HCT116 (cell line): ENCODE results near the gene LURAP1L. TPM values are rescaled to one million over a fixed set of nuclear protein-coding genes. Genes with fewer than 3 reads are reported as not detected.

Source experiments
- ATAC-seq: fragments of 200-7000 bp; cut with Tn5 transposase; 2 replicates; pipeline ENCODE4 v1.9.1; 2020; ENCODE audit warnings: mild to moderate bottlenecking, moderate library complexity
- BruUV-seq: library from RNA; stranded (reverse); fragments of 400-500 nt; replicated peaks from 2 replicates; lab custom pipeline; 2021; lab: Mats Ljungman, UMichigan
- CTCF ChIA-PET: fragments of 300-600 bp; sonication (Branson Sonifier 250); formaldehyde crosslinking; loops from one replicate; lab custom pipeline; 2021; ENCODE audit warnings: antibody characterized with exemption; lab: Charles Lee
- POLR2A ChIA-PET: fragments of 300-600, 350-600 bp; sonication (Branson Sonifier 250); formaldehyde crosslinking; loops from one replicate; lab custom pipeline; 2021; ENCODE audit warnings: antibody characterized with exemption; lab: Charles Lee
- RAD21 ChIA-PET, 2 experiments: fragments of 300-600 bp; sonication (Branson Sonifier 250); formaldehyde crosslinking; loops; one replicate each; lab custom pipeline; 2023; ENCODE audit warnings: low total read pairs in 2 of 2; ENCODE audit not compliant: uncharacterized antibody in 2 of 2, unreplicated experiment in 2 of 2, low non-redundant PET in 1 of 2; lab: Charles Lee
- DNase-seq: peaks from one replicate; pipeline ENCODE4 v3.0.0-alpha.2; 2010; ENCODE audit warnings: low read depth, low spot score
- H2AFZ ChIP-seq: fragments of 200-600 bp; shearing (Covaris generic), sonication (generic); 2 replicates; pipeline ENCODE4 v1.6.1; 2017; ENCODE audit warnings: low read depth, mixed run types, mixed read lengths, antibody characterized with exemption, low read length; ENCODE audit not compliant: poor library complexity, severe bottlenecking
- H3K27ac ChIP-seq: 2 replicates; pipeline ENCODE4 v1.5.1; 2012; ENCODE audit warnings: low read depth, low read length
- H3K27me3 ChIP-seq: fragments of 200-600 bp; sonication (generic); 2 replicates; pipeline ENCODE4 v1.6.1; 2016; ENCODE audit warnings: mixed run types, low read length, mixed read lengths; ENCODE audit not compliant: insufficient read depth
- H3K36me3 ChIP-seq, 2 experiments: fragments of 200-500 bp in 1 of 2; fragments of 200-600 bp in 1 of 2; sonication (Bioruptor generic) in 1 of 2; sonication (generic) in 1 of 2; 2 replicates each; pipeline versions ENCODE4 v1.5.1 to v1.6.1; 2014 to 2016; ENCODE audit warnings: low read length in 2 of 2, inconsistent platforms in 1 of 2, mixed read lengths in 1 of 2, mixed run types in 1 of 2; ENCODE audit not compliant: insufficient read depth in 2 of 2, control insufficient read depth in 1 of 2
- H3K4me1 ChIP-seq, 2 experiments: fragments of 200-600 bp in 1 of 2; sonication (generic) in 1 of 2; 2 replicates each; pipeline versions ENCODE4 v1.5.1 to v1.6.1; 2012 to 2017; ENCODE audit warnings: low read length in 2 of 2, inconsistent platforms in 1 of 2, mild to moderate bottlenecking in 1 of 2, mixed read lengths in 1 of 2, mixed run types in 1 of 2, moderate library complexity in 1 of 2; ENCODE audit not compliant: insufficient read depth in 2 of 2, control insufficient read depth in 1 of 2
- H3K4me2 ChIP-seq: fragments of 200-600 bp; sonication (generic); 2 replicates; pipeline ENCODE4 v1.6.1; 2017; ENCODE audit warnings: mixed run types, low read length, mixed read lengths
- H3K4me3 ChIP-seq, 2 experiments: fragments of 200-600 bp in 1 of 2; sonication (generic) in 1 of 2; replicated peaks in 1 of 2; 2 replicates each; pipeline ENCODE4 v1.5.1; 2011 to 2016; ENCODE audit warnings: low read length in 2 of 2, control low read depth in 1 of 2, low read depth in 1 of 2, mild to moderate bottlenecking in 1 of 2, mixed read lengths in 1 of 2, mixed run types in 1 of 2
- H3K79me2 ChIP-seq: fragments of 200-600 bp; sonication (generic); 2 replicates; pipeline ENCODE4 v1.6.1; 2017; ENCODE audit warnings: mild to moderate bottlenecking, mixed run types, low read length, moderate library complexity, mixed read lengths; ENCODE audit not compliant: insufficient read depth
- H3K9ac ChIP-seq: fragments of 200-600 bp; sonication (generic); 2 replicates; pipeline ENCODE4 v1.6.1; 2016; ENCODE audit warnings: low read length, mixed read lengths
- H3K9me2 ChIP-seq: fragments of 200-600 bp; sonication (generic), shearing (Covaris generic); 2 replicates; pipeline ENCODE4 v1.6.1; 2017; ENCODE audit warnings: mixed run types, mild to moderate bottlenecking, moderate library complexity; ENCODE audit not compliant: insufficient read depth
- H3K9me3 ChIP-seq, 2 experiments: fragments of 200-500 bp in 1 of 2; fragments of 200-600 bp in 1 of 2; sonication (Bioruptor generic) in 1 of 2; sonication (generic) in 1 of 2; 2 replicates each; pipeline ENCODE4 v1.6.1; 2014 to 2017; ENCODE audit warnings: low read length in 2 of 2, mixed read lengths in 2 of 2, inconsistent platforms in 1 of 2, low read depth in 1 of 2, mild to moderate bottlenecking in 1 of 2, mixed run types in 1 of 2, moderate library complexity in 1 of 2; ENCODE audit not compliant: control insufficient read depth in 1 of 2, insufficient read depth in 1 of 2
- H4K20me1 ChIP-seq: fragments of 200-600 bp; sonication (generic), shearing (Covaris generic); 2 replicates; pipeline ENCODE4 v1.6.1; 2017; ENCODE audit warnings: mixed run types, mild to moderate bottlenecking, moderate library complexity; ENCODE audit not compliant: insufficient read depth
- ATF3 ChIP-seq: IDR thresholded peaks from 2 replicates; pipeline ENCODE4 v1.6.1; 2012
- CBX3 ChIP-seq: IDR thresholded peaks from 2 replicates; pipeline ENCODE4 v1.6.1; 2012; ENCODE audit warnings: low read depth
- CEBPB ChIP-seq: IDR thresholded peaks from 2 replicates; pipeline ENCODE4 v1.6.1; 2012; ENCODE audit warnings: low read depth
- EGR1 ChIP-seq: IDR thresholded peaks from 2 replicates; pipeline ENCODE4 v1.6.1; 2012; ENCODE audit warnings: low read depth
- EZH2 ChIP-seq: fragments of 200-600 bp; sonication (generic); IDR thresholded peaks from 2 replicates; pipeline ENCODE4 v1.6.1; 2017; ENCODE audit warnings: antibody characterized with exemption, mixed run types
- EZH2phosphoT487 ChIP-seq: fragments of 200-600 bp; IDR thresholded peaks from 2 replicates; pipeline ENCODE4 v1.6.1; 2018; ENCODE audit warnings: antibody characterized with exemption, borderline replicate concordance
- FOSL1 ChIP-seq: IDR thresholded peaks from 2 replicates; pipeline ENCODE4 v1.6.1; 2012; ENCODE audit warnings: low read depth
- JUND ChIP-seq: IDR thresholded peaks from 2 replicates; pipeline ENCODE4 v1.6.1; 2012
- POLR2A ChIP-seq: IDR thresholded peaks from 2 replicates; pipeline ENCODE4 v1.7.0; 2011; ENCODE audit warnings: borderline replicate concordance; ENCODE audit not compliant: insufficient read depth, insufficient read length; ENCODE audit errors: extremely low read depth
- REST ChIP-seq: IDR thresholded peaks from 2 replicates; pipeline ENCODE4 v1.6.1; 2012; ENCODE audit warnings: low read depth
- SIN3A ChIP-seq: IDR thresholded peaks from 2 replicates; pipeline ENCODE4 v1.6.1; 2012; ENCODE audit warnings: low read depth
- SP1 ChIP-seq: IDR thresholded peaks from 2 replicates; pipeline ENCODE4 v1.6.1; 2012; ENCODE audit warnings: low read depth
- SRF ChIP-seq: IDR thresholded peaks from 2 replicates; pipeline ENCODE4 v1.6.1; 2012; ENCODE audit warnings: low read depth
- TCF7L2 ChIP-seq: IDR thresholded peaks from 2 replicates; pipeline ENCODE4 v1.7.0; 2011; ENCODE audit warnings: borderline replicate concordance, inconsistent platforms; ENCODE audit not compliant: insufficient read depth, insufficient read length; ENCODE audit errors: extremely low read depth
- YY1 ChIP-seq: IDR thresholded peaks from 2 replicates; pipeline ENCODE4 v1.6.1; 2011; ENCODE audit warnings: low read length, low read depth, moderate library complexity, mild to moderate bottlenecking; ENCODE audit not compliant: insufficient replicate concordance; ENCODE audit errors: extremely low read depth
- ZFX ChIP-seq: fragments of 450-650 bp; IDR thresholded peaks from 2 replicates; pipeline ENCODE4 v1.6.1; 2017
- intact Hi-C: fragments of 100-400 bp; cut with micrococcal nuclease; formaldehyde crosslinking; loops from 2 replicates; pipeline ENCODE4 v1.10.0; 2022
- total RNA-seq: library from RNA; stranded (reverse); gene quantifications from one replicate; pipeline ENCODE4 v1.2.1, GENCODE V29; 2021; ENCODE audit not compliant: unreplicated experiment
- TF ChIP-seq, protein P1 (sequence below): IDR thresholded peaks from 2 replicates; pipeline ENCODE4 v1.6.1; 2011; ENCODE audit warnings: mild to moderate bottlenecking, low read length, moderate library complexity; ENCODE audit not compliant: insufficient replicate concordance; ENCODE audit errors: extremely low read depth
- TF ChIP-seq, protein P2 (sequence below): IDR thresholded peaks from 2 replicates; pipeline ENCODE4 v1.6.1; 2012
- TF ChIP-seq, protein P3 (sequence below), 3 experiments: fragments of 200-600 bp in 1 of 3; sonication (generic) in 1 of 3; IDR thresholded peaks in 2 of 3; conservative IDR thresholded peaks in 1 of 3; 2 replicates each; pipeline ENCODE4 v1.5.1; 2012 to 2017; ENCODE audit warnings: low read depth in 2 of 3, low read length in 2 of 3, antibody characterized with exemption in 1 of 3, borderline replicate concordance in 1 of 3, control low read depth in 1 of 3, mild to moderate bottlenecking in 1 of 3, mixed read lengths in 1 of 3, mixed run types in 1 of 3, moderate library complexity in 1 of 3; ENCODE audit not compliant: insufficient read depth in 1 of 3

The LURAP1L gene
- total RNA-seq, 1 experiment from 2014 or later = 13.3 TPM

- Histone ChIP-seq H3K27me3 (no peaks in the 10 kb centered on the region), H3K4me1 (peaks cover 2 to 11% of the 10 kb centered on the region in 2 experiments; a peak in 2 of 4 replicates), H3K4me3 (no peak overlapping the region), H3K9ac (no peak overlapping the region), H4K20me1 (no peaks in the 10 kb centered on the region), H3K36me3 (no peaks in the 10 kb centered on the region)
- ATAC-seq = no peak
- RAD21 ChIA-PET = no interaction called here
- no peak for DNase-seq
- POLR2A ChIA-PET = no interaction called here
- CTCF ChIA-PET = no interaction called here
- TF ChIP-seq SIN3A (no peak), JUND (no peak), EGR1 (no peak), CEBPB (no peak), ATF3 (no peak), EZH2phosphoT487 (no peak), SRF (no peak), REST (no peak), YY1 (no peak), EZH2 (no peak), POLR2A (no peak), TCF7L2 (no peak), CBX3 (no peak), FOSL1 (no peak), ZFX (no peak), SP1 (no peak)
- TF ChIP-seq, protein P1, sequence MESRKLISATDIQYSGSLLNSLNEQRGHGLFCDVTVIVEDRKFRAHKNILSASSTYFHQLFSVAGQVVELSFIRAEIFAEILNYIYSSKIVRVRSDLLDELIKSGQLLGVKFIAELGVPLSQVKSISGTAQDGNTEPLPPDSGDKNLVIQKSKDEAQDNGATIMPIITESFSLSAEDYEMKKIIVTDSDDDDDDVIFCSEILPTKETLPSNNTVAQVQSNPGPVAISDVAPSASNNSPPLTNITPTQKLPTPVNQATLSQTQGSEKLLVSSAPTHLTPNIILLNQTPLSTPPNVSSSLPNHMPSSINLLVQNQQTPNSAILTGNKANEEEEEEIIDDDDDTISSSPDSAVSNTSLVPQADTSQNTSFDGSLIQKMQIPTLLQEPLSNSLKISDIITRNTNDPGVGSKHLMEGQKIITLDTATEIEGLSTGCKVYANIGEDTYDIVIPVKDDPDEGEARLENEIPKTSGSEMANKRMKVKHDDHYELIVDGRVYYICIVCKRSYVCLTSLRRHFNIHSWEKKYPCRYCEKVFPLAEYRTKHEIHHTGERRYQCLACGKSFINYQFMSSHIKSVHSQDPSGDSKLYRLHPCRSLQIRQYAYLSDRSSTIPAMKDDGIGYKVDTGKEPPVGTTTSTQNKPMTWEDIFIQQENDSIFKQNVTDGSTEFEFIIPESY = no peak
- TF ChIP-seq, protein P2, sequence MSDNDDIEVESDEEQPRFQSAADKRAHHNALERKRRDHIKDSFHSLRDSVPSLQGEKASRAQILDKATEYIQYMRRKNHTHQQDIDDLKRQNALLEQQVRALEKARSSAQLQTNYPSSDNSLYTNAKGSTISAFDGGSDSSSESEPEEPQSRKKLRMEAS = no peak
- TF ChIP-seq, protein P3, sequence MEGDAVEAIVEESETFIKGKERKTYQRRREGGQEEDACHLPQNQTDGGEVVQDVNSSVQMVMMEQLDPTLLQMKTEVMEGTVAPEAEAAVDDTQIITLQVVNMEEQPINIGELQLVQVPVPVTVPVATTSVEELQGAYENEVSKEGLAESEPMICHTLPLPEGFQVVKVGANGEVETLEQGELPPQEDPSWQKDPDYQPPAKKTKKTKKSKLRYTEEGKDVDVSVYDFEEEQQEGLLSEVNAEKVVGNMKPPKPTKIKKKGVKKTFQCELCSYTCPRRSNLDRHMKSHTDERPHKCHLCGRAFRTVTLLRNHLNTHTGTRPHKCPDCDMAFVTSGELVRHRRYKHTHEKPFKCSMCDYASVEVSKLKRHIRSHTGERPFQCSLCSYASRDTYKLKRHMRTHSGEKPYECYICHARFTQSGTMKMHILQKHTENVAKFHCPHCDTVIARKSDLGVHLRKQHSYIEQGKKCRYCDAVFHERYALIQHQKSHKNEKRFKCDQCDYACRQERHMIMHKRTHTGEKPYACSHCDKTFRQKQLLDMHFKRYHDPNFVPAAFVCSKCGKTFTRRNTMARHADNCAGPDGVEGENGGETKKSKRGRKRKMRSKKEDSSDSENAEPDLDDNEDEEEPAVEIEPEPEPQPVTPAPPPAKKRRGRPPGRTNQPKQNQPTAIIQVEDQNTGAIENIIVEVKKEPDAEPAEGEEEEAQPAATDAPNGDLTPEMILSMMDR (IDR thresholded peaks at IDR 0.05 in 2 of 3, conservative IDR thresholded peaks at IDR 0.05 in 1 of 3; ENCODE audit: borderline replicate concordance in 1 of 3, insufficient read depth in 1 of 3, low read depth in 2 of 3, low read length in 2 of 3) = no peak
- TF ChIP-seq, all 23 proteins: peak for 0
- no peak overlapping the region for H2AFZ ChIP-seq
- H3K4me2 ChIP-seq = no peak overlapping the region
- no peaks in the 10 kb centered on the region for H3K9me3 ChIP-seq
- H3K9me2 ChIP-seq = no peaks in the 10 kb centered on the region
- H3K79me2 ChIP-seq = no peaks in the 10 kb centered on the region
- BruUV-seq = no TSS peak
- intact Hi-C loops = no loop called here
- no peak overlapping the region for H3K27ac ChIP-seq
These were observed 88.8 kb downstream of the LURAP1L start for GRCh38 chr9:12863618-12864017.
